Forelimb muscle (tissue), 1 donor: ENCODE results near the gene LAMC2. TPM values are rescaled to one million over a fixed set of nuclear protein-coding genes. Genes with fewer than 3 reads are reported as not detected.

Source experiments
- DNase-seq: peaks from one replicate; pipeline ENCODE4 v3.0.0-alpha.2; 2013; ENCODE audit warnings: low read depth
- polyA plus RNA-seq: library from polyadenylated mRNA; unstranded; fragments of 120-200 nt; gene quantifications from one replicate; pipeline ENCODE4 v1.2.1, GENCODE V29; 2013; ENCODE audit not compliant: insufficient read length

Gene LAMC2
- polyA plus RNA-seq, 1 donor, result 1.5 TPM

DNA sequence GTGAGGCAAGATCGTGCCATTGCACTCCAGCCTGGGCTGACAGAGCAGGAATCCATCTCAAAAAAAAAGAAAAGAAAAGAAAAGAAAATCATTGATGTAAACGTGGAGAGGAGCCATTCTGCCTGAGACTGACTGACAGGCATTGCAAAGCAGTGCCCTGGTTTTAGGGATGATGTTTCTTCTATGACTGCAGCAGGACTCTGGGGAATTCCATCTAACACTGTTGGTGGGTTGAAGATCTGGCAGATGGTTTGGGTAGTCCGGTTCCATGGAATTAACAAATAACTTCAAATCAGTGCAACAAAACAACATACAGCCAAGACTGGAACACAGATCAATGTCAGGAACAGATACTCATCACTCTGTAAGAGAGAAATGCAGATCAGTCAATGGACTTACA, 17.8 kb upstream of the LAMC2 start:
- DNase-seq, result no peak

DNA sequence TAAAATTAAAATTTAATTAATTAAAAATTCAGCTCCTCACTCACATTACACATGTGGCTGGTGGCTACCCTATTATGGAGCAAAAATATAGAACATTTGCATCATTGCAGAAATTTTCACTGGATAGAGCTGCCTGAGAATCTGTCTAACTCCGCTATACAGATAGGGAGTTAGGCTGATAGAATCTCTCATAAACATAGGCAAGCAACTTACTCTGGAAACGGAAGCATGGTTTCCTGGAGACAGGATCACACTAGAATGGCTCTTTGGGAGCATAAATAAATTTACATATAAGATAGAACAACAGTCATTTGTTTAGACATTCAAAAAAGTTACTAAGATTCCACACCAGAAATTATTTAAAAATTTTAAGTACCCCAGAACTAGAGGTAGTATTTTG, 12.2 kb upstream of the LAMC2 start:
- DNase-seq, result no peak

GRCh38 chr1:183175631-183176030, 10.4 kb upstream of the LAMC2 start:
- no peak for DNase-seq

DNA sequence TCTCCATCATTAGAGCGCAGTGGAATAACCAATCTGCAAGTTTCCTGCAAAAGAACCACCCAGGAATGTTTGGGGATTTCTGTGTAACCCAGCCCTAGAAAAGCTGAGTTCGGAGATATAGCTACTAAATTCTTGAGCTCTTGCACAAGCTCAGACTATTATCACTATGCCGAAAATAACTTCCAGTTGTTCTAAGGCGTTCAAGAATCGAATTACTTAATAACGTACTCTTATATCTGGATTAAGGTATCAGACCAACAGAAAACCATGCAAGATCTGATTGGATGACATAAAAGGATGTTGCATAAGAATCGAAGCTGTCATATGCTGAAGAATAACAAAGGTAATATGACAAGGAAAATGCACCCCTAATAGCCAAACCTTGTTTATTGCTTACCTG, 7.5 kb upstream of the LAMC2 start:
- no peak for DNase-seq

GRCh38 chr1:183179033-183179432, 7.0 kb upstream of the LAMC2 start:
- DNase-seq, result no peak

DNA sequence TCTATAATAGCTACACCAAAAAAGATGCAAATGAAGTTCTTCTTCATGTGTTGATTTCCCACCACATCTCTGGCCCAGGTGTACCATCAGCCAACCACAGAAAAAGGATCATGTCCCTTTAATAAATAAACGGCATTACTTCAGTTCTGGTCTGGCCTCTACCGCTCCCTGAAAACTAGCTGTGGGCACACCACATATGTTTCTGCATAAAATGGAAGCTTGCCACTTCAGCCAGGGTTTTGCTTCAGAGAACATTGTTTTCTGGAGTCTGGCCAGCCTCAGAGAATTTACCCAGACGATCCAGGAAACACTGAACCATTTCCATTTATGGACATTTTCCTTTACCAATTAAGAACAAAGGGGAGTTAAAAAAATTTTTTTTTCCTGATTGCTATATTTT, 5.8 kb upstream of the LAMC2 start:
- DNase-seq, result peak; percentile 60

GRCh38 chr1:183180634-183181056, 5.4 kb upstream of the LAMC2 start:
- DNase-seq, result no peak

- DNase-seq, result no peak
Measured at GRCh38 chr1:183186841-183187240, 777 bp downstream of the LAMC2 start.

DNA sequence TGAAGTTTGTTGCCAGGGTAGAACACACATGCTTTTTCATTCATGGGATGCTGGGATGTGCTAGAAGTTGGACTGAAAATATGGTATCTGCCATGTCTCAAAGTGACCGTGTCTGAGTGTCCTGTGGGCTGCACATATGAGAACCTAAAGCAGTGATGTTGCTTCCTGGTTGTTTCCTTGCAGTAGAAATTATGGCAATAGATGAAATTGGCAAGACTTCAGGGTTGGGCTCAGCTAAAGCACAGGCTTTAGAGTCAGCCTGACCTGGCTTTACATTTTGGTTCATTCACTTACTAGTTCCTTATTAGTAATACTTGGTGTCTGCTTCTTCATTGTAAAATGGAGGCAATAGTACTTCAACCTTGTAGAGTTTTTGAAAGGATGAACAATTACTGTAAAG, 2.2 kb downstream of the LAMC2 start:
- DNase-seq, result no peak

- DNase-seq, result peak; percentile 62
Measured at GRCh38 chr1:183191833-183192232, 5.8 kb downstream of the LAMC2 start.

DNA sequence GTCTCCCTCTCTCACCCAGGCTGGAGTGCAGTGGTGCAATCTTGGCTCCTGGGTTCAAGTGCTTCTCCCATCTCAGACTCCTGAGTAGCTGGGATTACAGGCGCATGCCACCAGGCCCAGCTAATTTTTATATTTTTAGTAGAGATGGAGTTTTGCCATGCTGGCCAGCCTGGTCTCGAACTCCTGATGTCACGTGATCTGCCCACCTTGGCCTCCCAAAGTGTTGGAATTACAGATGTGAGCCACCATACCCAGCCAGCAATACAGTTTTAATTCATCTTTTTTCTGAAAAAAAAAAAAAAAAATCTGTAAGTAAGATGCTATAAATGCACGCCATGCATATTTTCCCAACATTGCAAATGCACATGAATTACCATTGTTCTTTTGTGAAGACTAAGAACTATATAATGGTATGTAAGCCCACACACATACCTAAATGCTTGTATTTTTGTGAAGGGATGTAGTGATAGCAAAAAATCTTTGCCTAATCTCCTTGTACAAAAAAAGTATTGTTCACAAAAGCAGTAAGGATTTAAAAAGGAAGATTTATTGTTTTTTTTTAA, 8.0 kb downstream of the LAMC2 start:
- no peak for DNase-seq

- DNase-seq, result no peak
Measured at GRCh38 chr1:183194527-183195141, 8.6 kb downstream of the LAMC2 start.

DNA sequence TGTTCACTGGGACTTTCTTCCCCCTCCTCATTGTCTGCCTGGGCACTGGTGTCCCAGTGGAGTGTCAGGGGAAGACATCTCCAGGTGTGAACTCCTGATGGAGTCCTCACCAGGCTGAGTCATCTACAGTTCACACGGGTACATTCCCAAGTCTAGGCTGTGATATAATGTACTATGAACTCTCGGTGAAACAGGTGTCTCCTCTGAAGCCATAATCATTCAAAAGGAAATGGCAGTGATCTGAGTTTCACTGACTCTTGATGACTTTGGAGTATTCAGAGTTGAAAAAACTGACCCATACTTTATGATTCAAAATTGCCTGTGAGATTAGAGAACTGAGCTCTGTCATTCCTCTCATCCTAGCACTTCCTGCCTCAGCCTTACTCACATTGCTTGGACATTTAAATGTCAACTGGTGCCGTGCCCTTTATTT, 9.1 kb downstream of the LAMC2 start:
- DNase-seq, result no peak

DNA sequence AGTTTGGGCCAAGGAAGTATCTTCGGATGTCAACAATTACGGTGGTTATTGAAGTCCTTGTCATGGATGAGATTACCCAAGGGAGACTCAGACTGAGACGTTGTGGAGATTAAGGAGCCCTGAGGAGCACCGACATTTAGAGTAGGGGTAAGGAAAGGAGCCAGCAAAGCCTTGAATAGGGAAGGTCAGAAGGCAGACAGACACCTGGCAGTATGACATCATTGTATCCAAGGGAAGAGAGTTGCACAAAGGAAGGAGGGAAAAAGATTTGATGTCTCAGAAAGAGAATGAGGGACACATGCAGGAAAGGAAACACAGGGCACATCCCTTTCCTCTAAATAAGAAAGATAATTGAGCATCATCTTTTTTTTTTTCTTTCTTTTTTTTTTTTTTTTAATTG, 11.7 kb downstream of the LAMC2 start:
- no peak for DNase-seq

DNA sequence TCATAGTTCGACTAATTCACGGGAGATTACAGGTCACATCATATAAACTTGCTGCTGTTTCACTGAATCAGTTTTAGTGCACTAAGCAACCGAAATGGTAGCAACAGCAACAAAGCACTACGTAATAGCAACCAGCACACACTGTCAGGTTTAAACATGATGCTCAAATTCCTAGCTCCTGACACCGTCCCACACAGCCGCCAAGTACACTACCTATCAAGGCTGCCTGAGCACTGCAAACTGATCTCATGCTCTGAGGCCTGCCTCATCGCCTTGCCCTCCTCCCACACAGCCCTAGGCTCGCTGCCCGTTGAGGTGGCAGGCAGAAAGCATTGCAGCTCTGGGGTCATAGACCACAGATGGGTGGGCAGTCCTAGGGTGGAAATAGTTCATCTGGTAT, 12.4 kb downstream of the LAMC2 start:
- no peak for DNase-seq

DNA sequence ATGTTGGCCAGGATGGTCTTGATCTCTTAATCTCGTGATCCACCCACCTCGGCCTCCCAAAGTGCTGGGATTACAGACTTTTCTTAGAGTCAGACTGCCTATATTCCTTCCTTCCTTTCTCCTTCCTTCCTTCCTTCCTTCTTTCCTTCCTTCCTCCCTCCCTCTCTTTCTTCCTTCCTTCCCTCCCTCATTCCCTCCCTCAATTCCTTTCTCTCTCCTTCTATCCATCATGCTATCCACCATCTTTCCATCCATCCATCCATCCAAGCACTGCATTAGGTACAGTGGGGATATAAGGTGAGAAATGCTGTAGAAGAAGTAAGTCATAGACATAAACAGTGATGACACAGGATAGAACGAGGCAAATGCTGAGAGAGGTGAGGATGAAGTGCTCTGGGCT, 13.2 kb downstream of the LAMC2 start:
- no peak for DNase-seq

- no peak for DNase-seq
Measured at GRCh38 chr1:183200451-183200850, 14.4 kb downstream of the LAMC2 start.

- DNase-seq, result no peak
Measured at GRCh38 chr1:183203094-183203493, 17.0 kb downstream of the LAMC2 start.

DNA sequence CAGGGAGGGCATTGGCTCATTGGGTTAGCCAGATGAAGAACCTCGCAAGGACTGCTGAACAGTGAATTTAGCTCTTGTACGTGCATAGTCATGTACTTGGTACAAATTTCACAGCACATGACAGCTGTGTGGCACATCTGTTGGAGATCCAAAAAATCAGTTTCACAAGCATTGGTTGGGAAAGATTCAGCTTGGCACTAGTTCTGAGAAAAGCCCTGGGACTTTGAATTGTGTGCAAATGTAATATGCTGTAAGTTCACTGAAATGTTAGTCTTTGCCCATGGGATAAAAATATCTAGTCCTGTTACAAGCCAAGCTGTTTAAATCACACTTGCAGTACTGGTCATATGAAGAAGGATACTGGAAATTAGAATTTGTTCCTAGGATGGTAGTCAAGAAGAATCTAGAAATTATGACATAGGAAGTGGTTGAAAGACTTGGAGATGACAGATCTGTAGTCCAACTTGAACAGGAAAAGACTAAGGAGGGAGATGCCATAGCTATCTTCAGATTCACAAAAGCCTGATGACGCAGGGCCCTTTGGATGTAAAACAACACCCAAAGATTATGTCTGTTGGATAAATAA, 19.2 kb downstream of the LAMC2 start:
- DNase-seq, result no peak

GRCh38 chr1:183206538-183207122, 20.6 kb downstream of the LAMC2 start:
- no peak for DNase-seq

DNA sequence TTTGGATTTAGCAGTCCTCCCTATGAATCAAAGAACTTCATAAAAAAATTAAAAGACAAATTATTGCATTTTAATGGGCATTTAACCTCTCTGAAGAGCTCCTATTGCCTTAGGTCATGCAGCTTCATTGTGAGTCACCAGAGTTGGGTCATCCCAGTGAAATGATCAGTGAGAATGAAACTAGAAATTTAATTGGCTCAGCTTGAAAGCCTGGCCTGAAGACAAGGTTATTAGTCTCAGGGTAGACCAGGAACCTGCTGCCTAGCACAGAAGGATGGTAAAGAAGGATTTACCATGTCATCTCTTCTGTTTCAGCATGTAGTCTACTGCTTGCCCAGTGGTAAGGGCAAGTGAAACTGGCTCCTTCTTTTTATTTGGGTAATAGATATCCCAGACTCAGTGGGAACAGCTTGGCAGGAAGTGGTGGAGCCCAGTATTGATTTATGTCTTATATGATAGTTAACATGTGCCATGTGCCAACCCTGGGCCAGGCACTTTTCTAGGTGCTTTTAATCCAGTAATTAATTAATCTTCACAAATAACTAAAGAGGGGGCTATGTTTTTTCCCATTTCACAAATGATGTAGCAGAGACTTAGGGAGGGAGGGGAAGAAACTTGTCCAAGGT, 23.6 kb downstream of the LAMC2 start:
- DNase-seq, result no peak

- DNase-seq, result no peak
Measured at GRCh38 chr1:183210681-183211080, 24.6 kb downstream of the LAMC2 start.

GRCh38 chr1:183212870-183213269, 26.8 kb downstream of the LAMC2 start:
- DNase-seq, result no peak
